ENCODE data around the gene GOT1. TPM values are rescaled to one million over a fixed set of nuclear protein-coding genes. Genes with fewer than 3 reads are reported as not detected.

GOT1 gene
- polyA plus RNA-seq, 3 donors = 2.6 to 10.4 (median 8.2) TPM

DNA sequence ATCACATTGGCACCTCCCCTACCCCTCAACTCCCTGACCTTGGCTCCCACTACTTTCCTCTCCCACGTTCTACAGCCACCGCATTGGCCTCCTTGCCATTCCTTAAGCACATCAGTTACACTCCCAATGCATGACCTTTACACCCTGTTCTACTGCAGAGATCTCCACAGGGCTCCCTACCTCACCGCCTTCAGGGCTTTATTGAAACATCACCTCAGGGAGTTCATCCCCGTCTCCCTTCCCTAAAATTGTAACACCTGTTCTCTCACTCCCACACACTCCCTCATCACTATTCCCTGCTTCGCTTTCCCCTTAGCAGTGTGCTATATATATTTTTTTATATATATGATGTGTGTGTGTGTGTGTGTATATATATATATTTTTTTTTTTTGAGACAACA, 82.8 kb downstream of the GOT1 start:
- H3K27ac ChIP-seq (ENCODE audit: low read depth in 1 of 2, low read length in 2 of 2) = no peak overlapping the region
- no peaks in the 10 kb centered on the region for H3K27me3 ChIP-seq (ENCODE audit: control insufficient read depth in 2 of 2, insufficient read depth in 2 of 2, low read length in 2 of 2)
- H4K20me1 ChIP-seq (ENCODE audit: insufficient read depth, low read length) = no peaks in the 10 kb centered on the region
- H3K36me3 ChIP-seq (replicated peaks in 1 of 2; ENCODE audit: control insufficient read depth in 1 of 2, insufficient read depth in 2 of 2, low read length in 2 of 2) = no peaks in the 10 kb centered on the region
- no peak overlapping the region for H3K4me2 ChIP-seq (replicated peaks; ENCODE audit: extremely low read depth, low read length, poor library complexity, severe bottlenecking)
- Mint-ChIP-seq H3K27ac (no peak overlapping the region), H3K27me3 (ENCODE audit: low read depth in 3 of 3) (peaks cover 0 to 4% (median 1%) of the 10 kb centered on the region in 3 donors), H3K36me3 (no peaks in the 10 kb centered on the region), H3K4me1 (no peaks in the 10 kb centered on the region), H3K9me3 (no peaks in the 10 kb centered on the region), H3K4me3 (no peak overlapping the region)
- 96% methylated on average over 3 of the region's 5 CpGs for WGBS (ENCODE audit: insufficient coverage)
- no peak for DNase-seq
- H3K4me1 ChIP-seq (ENCODE audit: control insufficient read depth in 1 of 2, insufficient read depth in 2 of 2, low read length in 2 of 2) = no peaks in the 10 kb centered on the region
- intact Hi-C loops (cut with micrococcal nuclease) = no loop called here
- H3K9me3 ChIP-seq (replicated peaks in 1 of 2; ENCODE audit: control insufficient read depth in 1 of 2, insufficient read depth in 1 of 2, low read length in 2 of 2) = no peaks in the 10 kb centered on the region
- H2AFZ ChIP-seq (ENCODE audit: insufficient read depth, low read depth, low read length, poor library complexity, severe bottlenecking) = no peak overlapping the region
- no peak for TF ChIP-seq CTCF (IDR thresholded peaks at IDR 0.05)
- H3K79me2 ChIP-seq (ENCODE audit: insufficient read depth, low read length) = no peaks in the 10 kb centered on the region
- H3K9ac ChIP-seq (ENCODE audit: insufficient read depth, low read length, poor library complexity, severe bottlenecking) = no peak overlapping the region
- no peak overlapping the region for H3K4me3 ChIP-seq (replicated peaks in 1 of 3; ENCODE audit: low read depth in 2 of 3, low read length in 3 of 3)

Other genes with a start within 250 kb of the GOT1 start
- gene HPSE2, start 194.8 kb downstream of the GOT1 start, polyA plus RNA-seq = not detected
- not detected for gene CNNM1, start 101.3 kb downstream of the GOT1 start, polyA plus RNA-seq
- gene NKX2-3, start 102.3 kb upstream of the GOT1 start, polyA plus RNA-seq = not detected
- gene SLC25A28, start 189.8 kb upstream of the GOT1 start, polyA plus RNA-seq = 100 to 1,000 TPM in 1 of 3 donors, 10 to 100 TPM in 2; 15.4 to 147 (median 15.5) TPM
- gene ENTPD7, start 228.9 kb upstream of the GOT1 start, polyA plus RNA-seq = 1 to 10 TPM; 1.2 to 2.9 (median 2.2) TPM

Data from CD14-positive monocyte (primary cell).